Lower leg skin (tissue), 3 donors: ENCODE data around the gene FNDC7.
A peak's percentile ranks its signal among the peaks of the same experiment; 100 is the strongest.

Source experiments
- CTCF ChIP-seq, 3 donors: fragments of 450-650 bp; IDR thresholded peaks; one replicate each; pipeline ENCODE4 v1.5.1; 2016; ENCODE audit warnings: antibody characterized with exemption in 3 of 3, mild to moderate bottlenecking in 3 of 3, moderate library complexity in 2 of 3
- POLR2A ChIP-seq, 2 donors: fragments of 450-650 bp; IDR thresholded peaks; one replicate each; pipeline ENCODE4 v1.6.1; 2016 to 2017; ENCODE audit warnings: antibody characterized with exemption in 2 of 2, mild to moderate bottlenecking in 1 of 2, moderate library complexity in 1 of 2

DNA sequence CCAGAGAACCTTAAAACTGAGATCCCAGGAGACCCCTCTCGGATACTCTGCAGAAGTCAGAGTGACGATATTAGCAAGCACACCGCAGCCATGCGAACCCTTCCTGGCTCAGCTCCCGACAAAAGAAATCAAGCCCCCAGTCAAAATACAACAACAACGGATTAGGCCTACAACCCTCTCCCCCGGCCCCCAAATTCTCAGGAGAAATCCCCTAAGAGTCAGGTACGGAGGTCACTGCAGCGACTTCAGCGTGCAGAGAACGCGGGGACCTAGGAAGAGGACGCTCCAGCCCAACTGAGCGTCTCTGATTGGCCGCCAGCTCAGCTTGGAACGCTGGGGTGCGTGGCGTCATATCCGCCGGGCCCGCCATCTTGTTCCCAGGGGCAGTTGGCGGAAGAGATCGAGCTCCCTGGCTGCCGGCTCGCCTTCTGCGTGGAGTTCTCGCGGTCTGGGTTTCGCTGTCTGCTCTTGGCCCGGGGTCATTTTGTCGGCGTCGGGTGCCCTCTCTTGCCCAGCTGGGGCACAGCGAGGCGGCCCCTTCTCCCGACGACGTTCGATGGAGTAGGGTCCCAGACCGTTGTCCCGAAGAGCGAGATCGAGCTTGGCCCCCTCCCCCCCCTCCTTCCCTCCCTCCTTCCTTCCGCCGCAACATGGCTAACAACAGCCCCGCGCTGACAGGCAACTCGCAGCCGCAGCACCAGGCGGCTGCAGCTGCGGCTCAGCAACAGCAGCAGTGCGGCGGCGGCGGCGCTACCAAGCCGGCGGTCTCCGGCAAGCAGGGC, 20.6 kb upstream of the FNDC7 start, which contains the start of gene PRPF38B:
- TF ChIP-seq CTCF (IDR thresholded peaks at IDR 0.05): no peak
- TF ChIP-seq POLR2A (IDR thresholded peaks at IDR 0.05): peak in 1 of 2 donors; percentile 91
